Measurements from ENCODE around the gene PMEPA1.

- no peak for TF ChIP-seq CTCF (conservative IDR thresholded peaks at IDR 0.05; ENCODE audit: low read length)
- TF ChIP-seq EZH2phosphoT487 (IDR thresholded peaks at IDR 0.05; ENCODE audit: borderline replicate concordance, low read depth, low read length): no peak
Measured at GRCh38 chr20:57680131-57680716, 29.6 kb downstream of the PMEPA1 start.

All from OCI-LY7 (cell line).